Esophagus muscularis mucosa (tissue), 4 donors: Measurements from ENCODE around the gene PDE4C. TPM values are rescaled to one million over a fixed set of nuclear protein-coding genes. Genes with fewer than 3 reads are reported as not detected.

Experiments used
- DNase-seq: peaks from one replicate; pipeline ENCODE4 v3.0.0-alpha.2; 2017; ENCODE audit errors: extremely low spot score
- H3K27ac ChIP-seq, 4 donors: fragments of 200-600 bp; sonication (generic); replicated peaks in 1 of 4; 1 replicate in 3 of 4; 2 replicates in 1 of 4; pipeline ENCODE4 v1.5.1; 2016 to 2019; ENCODE audit warnings: mild to moderate bottlenecking in 1 of 4
- H3K27me3 ChIP-seq, 4 donors: fragments of 200-600 bp; sonication (generic); one replicate each; pipeline versions ENCODE4 v1.5.1 to v1.6.0; 2016 to 2019
- H3K36me3 ChIP-seq, 4 donors: fragments of 200-600 bp; sonication (generic); one replicate each; pipeline ENCODE4 v1.5.1; 2016 to 2019
- H3K4me1 ChIP-seq, 4 donors: fragments of 200-600 bp; sonication (generic); one replicate each; pipeline ENCODE4 v1.5.1; 2016 to 2019
- H3K4me3 ChIP-seq, 4 donors: fragments of 200-600 bp; sonication (generic); 1 replicate in 2 of 4; 2 replicates in 2 of 4; pipeline ENCODE4 v1.5.1; 2016 to 2019; ENCODE audit warnings: mild to moderate bottlenecking in 4 of 4, moderate library complexity in 1 of 4
- H3K9me3 ChIP-seq, 4 donors: fragments of 200-600 bp; sonication (generic); 1 replicate in 3 of 4; 2 replicates in 1 of 4; pipeline ENCODE4 v1.5.1; 2016 to 2019
- CTCF ChIP-seq, 3 experiments: fragments of 200-600 bp in 2 of 3; fragments of 450-650 bp in 1 of 3; sonication (generic) in 2 of 3; IDR thresholded peaks; one replicate each; pipeline ENCODE4 v1.5.1; 2017 to 2019; ENCODE audit warnings: antibody characterized with exemption in 3 of 3, mild to moderate bottlenecking in 2 of 3, moderate library complexity in 1 of 3
- EP300 ChIP-seq: sonication (generic); formaldehyde crosslinking; IDR thresholded peaks from one replicate; pipeline ENCODE4 v1.6.1; 2017; ENCODE audit warnings: antibody characterized with exemption
- POLR2A ChIP-seq: fragments of 450-650 bp; IDR thresholded peaks from one replicate; pipeline ENCODE4 v1.6.1; 2017; ENCODE audit warnings: antibody characterized with exemption, moderate library complexity, mild to moderate bottlenecking, low read depth
- POLR2AphosphoS5 ChIP-seq, 2 donors: sonication (generic); formaldehyde crosslinking; IDR thresholded peaks; one replicate each; pipeline ENCODE4 v1.6.1; 2017; ENCODE audit warnings: antibody characterized with exemption in 2 of 2
- WGBS: methylation state at CpG from one replicate; pipeline ENCODE4 v1.1.5; 2018; 5-methylcytosine and 5-hydroxymethylcytosine counted together
- intact Hi-C: fragments of 100-400 bp; cut with DNase I; formaldehyde crosslinking; loops from one replicate; pipeline ENCODE4 v1.15.1; 2023
- total RNA-seq, 4 donors: library from RNA; depleted of rRNA; stranded (reverse); fragments of >200 nt; gene quantifications; one replicate each; pipeline versions ENCODE4 v1.1.0 to v1.2.1, GENCODE V29; 2016

Gene PDE4C
- total RNA-seq, 4 donors from 2014 or later: 0.17 to 1.2 (median 0.54) TPM

GRCh38 chr19:18230941-18231734 is 4.9 kb upstream of the PDE4C start:
- H3K36me3 ChIP-seq: no peaks in the 10 kb centered on the region
- DNase-seq: no peak
- peaks cover 3 to 20% (median 12%) of the 10 kb centered on the region in 4 donors for H3K4me1 ChIP-seq
- H3K9me3 ChIP-seq: peaks cover 0 to 13% (median 10%) of the 10 kb centered on the region in 4 donors
- no peak for TF ChIP-seq POLR2AphosphoS5 (IDR thresholded peaks at IDR 0.05)
- no peak for TF ChIP-seq CTCF (IDR thresholded peaks at IDR 0.05)
- TF ChIP-seq POLR2A: no peak
- no peak for TF ChIP-seq EP300
- H3K27ac ChIP-seq: no peak overlapping the region
- WGBS: 56% methylated on average over 12 of the region's 18 CpGs
- intact Hi-C loops: no loop called here
- H3K4me3 ChIP-seq: no peak overlapping the region
- H3K27me3 ChIP-seq: peaks cover 7 to 100% (median 29%) of the 10 kb centered on the region in 4 donors

GRCh38 chr19:18229915-18230314 is 3.7 kb upstream of the PDE4C start:
- H3K4me1 ChIP-seq: peaks cover 15 to 32% (median 24%) of the 10 kb centered on the region in 4 donors
- no peak for TF ChIP-seq POLR2A
- no peak for TF ChIP-seq CTCF (IDR thresholded peaks at IDR 0.05)
- TF ChIP-seq POLR2AphosphoS5 (IDR thresholded peaks at IDR 0.05): no peak
- no peak for TF ChIP-seq EP300
- intact Hi-C loops: no loop called here
- no peaks in the 10 kb centered on the region for H3K36me3 ChIP-seq
- H3K27me3 ChIP-seq: peaks cover 7 to 100% (median 40%) of the 10 kb centered on the region in 4 donors
- no peak for DNase-seq
- no peak overlapping the region for H3K4me3 ChIP-seq
- peaks cover 0 to 13% (median 10%) of the 10 kb centered on the region in 4 donors for H3K9me3 ChIP-seq
- WGBS: 77% methylated on average over 4 of the region's 4 CpGs
- H3K27ac ChIP-seq: no peak overlapping the region

- Histone ChIP-seq H3K27ac (no peak overlapping the region), H3K36me3 (no peaks in the 10 kb centered on the region), H3K9me3 (peaks cover 0 to 13% (median 10%) of the 10 kb centered on the region in 4 donors), H3K4me1 (peaks cover 19 to 36% (median 29%) of the 10 kb centered on the region in 4 donors), H3K27me3 (peaks cover 7 to 99% (median 43%) of the 10 kb centered on the region in 4 donors), H3K4me3 (no peak overlapping the region)
- intact Hi-C loops: no loop called here
- peak in 1 of 3 experiments; percentile 38 for TF ChIP-seq CTCF (IDR thresholded peaks at IDR 0.05)
- TF ChIP-seq POLR2AphosphoS5 (IDR thresholded peaks at IDR 0.05): no peak
- no peak for TF ChIP-seq EP300
- 70% methylated on average over 5 of the region's 5 CpGs for WGBS
- DNase-seq: no peak
Observed at GRCh38 chr19:18229474-18229873, 3.2 kb upstream of the PDE4C start.

- Histone ChIP-seq H3K9me3 (peaks cover 0 to 4% (median 1%) of the 10 kb centered on the region in 4 donors), H3K36me3 (no peaks in the 10 kb centered on the region), H3K4me1 (peaks cover 19 to 41% (median 33%) of the 10 kb centered on the region in 4 donors), H3K4me3 (no peak overlapping the region), H3K27me3 (peaks cover 4 to 83% (median 31%) of the 10 kb centered on the region in 4 donors), H3K27ac (no peak overlapping the region)
- TF ChIP-seq POLR2AphosphoS5 (IDR thresholded peaks at IDR 0.05): no peak
- TF ChIP-seq EP300: no peak
- no peak for TF ChIP-seq CTCF (IDR thresholded peaks at IDR 0.05)
- TF ChIP-seq POLR2A: no peak
- DNase-seq: no peak
- WGBS: 74% methylated on average over 2 of the region's 6 CpGs
- intact Hi-C loops: no loop called here
Observed at GRCh38 chr19:18227781-18228271, 1.6 kb upstream of the PDE4C start.
